Thyroid gland (tissue), 4 donors: ENCODE results near the gene SPATA20.

ENCODE experiments used
- CTCF ChIP-seq, 6 experiments: fragments of 200-600 bp in 3 of 6; fragments of 450-650 bp in 3 of 6; sonication (generic) in 3 of 6; IDR thresholded peaks; one replicate each; pipeline ENCODE4 v1.5.1; 2016 to 2019; ENCODE audit warnings: antibody characterized with exemption in 6 of 6, mild to moderate bottlenecking in 2 of 6, inconsistent platforms in 1 of 6, moderate library complexity in 1 of 6
- POLR2A ChIP-seq, 2 donors: fragments of 450-650 bp; IDR thresholded peaks; one replicate each; pipeline ENCODE4 v1.6.1; 2017; ENCODE audit warnings: antibody characterized with exemption in 2 of 2, mild to moderate bottlenecking in 2 of 2, moderate library complexity in 1 of 2

- TF ChIP-seq CTCF (IDR thresholded peaks at IDR 0.05) (no peak), POLR2A (IDR thresholded peaks at IDR 0.05) (no peak)
These were observed 13.8 kb upstream of the SPATA20 start for GRCh38 chr17:50533185-50533584.
